Pancreas (tissue), 10 donors: ENCODE data around the gene AHRR. TPM values are rescaled to one million over a fixed set of nuclear protein-coding genes. Genes with fewer than 3 reads are reported as not detected.
A peak's percentile ranks its signal among the peaks of the same experiment; 100 is the strongest.

Source experiments
- ATAC-seq, 4 donors: fragments of 200-7000 bp; cut with Tn5 transposase; one replicate each; pipeline versions ENCODE4 v1.8.0 to v1.9.1; 2020; ENCODE audit warnings: mild to moderate bottlenecking in 4 of 4, moderate library complexity in 4 of 4
- DNase-seq, 6 donors: peaks; one replicate each; pipeline ENCODE4 v3.0.0-alpha.2; 2020
- FAIRE-seq: peaks from 2 replicates; lab custom pipeline; 2012; peaks lifted over from hg19 to GRCh38; lab: Jason Lieb, UNC
- H3K27ac ChIP-seq, 4 donors: fragments of 200-600 bp; sonication (generic); 1 replicate in 3 of 4; 2 replicates in 1 of 4; pipeline versions ENCODE4 v1.5.0 to v1.8.0; 2020
- H3K27me3 ChIP-seq, 4 donors: fragments of 200-600 bp; one replicate each; pipeline ENCODE4 v1.8.0; 2021
- H3K36me3 ChIP-seq, 3 donors: fragments of 200-600 bp; sonication (generic) in 1 of 3; one replicate each; pipeline versions ENCODE4 v1.5.0 to v1.8.0; 2020 to 2021
- H3K4me1 ChIP-seq, 3 donors: fragments of 200-600 bp; one replicate each; pipeline ENCODE4 v1.8.0; 2021
- H3K4me3 ChIP-seq, 4 donors: fragments of 200-600 bp; sonication (generic) in 2 of 4; one replicate each; pipeline versions ENCODE4 v1.5.0 to v1.8.0; 2020 to 2021
- H3K9me3 ChIP-seq, 4 donors: fragments of 200-600 bp; one replicate each; pipeline ENCODE4 v1.8.0; 2021
- WGBS, 2 donors: extraction: QIAGEN DNeasy Blood & Tissue Kit; methylation state at CpG; one replicate each; pipeline ENCODE4 v1.1.7; 2013; 5-methylcytosine and 5-hydroxymethylcytosine counted together
- intact Hi-C, 3 donors: fragments of 100-400 bp; cut with DNase I; formaldehyde crosslinking; loops; one replicate each; pipeline versions ENCODE4 v1.11.1 to v1.14.2; 2022
- polyA plus RNA-seq, 2 donors: library from polyadenylated mRNA; stranded (reverse); fragments of 200-250 nt; gene quantifications; one replicate each; pipeline ENCODE4 v1.2.3, GENCODE V29; 2013
- total RNA-seq, 6 donors: library from RNA; stranded (reverse); fragmentation: NEBNext Ultra II Directional in 4 of 6; extraction: Animal tissue kit (Norgen Biotek cat#: 25700) in 4 of 6; gene quantifications; one replicate each; pipeline versions ENCODE4 v1.2.1 to v1.2.4, GENCODE V29; 2021 to 2023
- TF ChIP-seq, protein P1 (sequence below), 4 donors: fragments of 200-600 bp; sonication (generic) in 3 of 4; IDR thresholded peaks; one replicate each; pipeline versions ENCODE4 v1.5.0 to v1.8.0; 2021; ENCODE audit warnings: antibody characterized with exemption in 4 of 4
- donor health status: healthy with polysubstance abuse.
- donor health status: DM: no; HTN: no; CAD: no; lungs with moderate emphysema.
- donor health status: DM: no; HTN: no; CAD: no.
- donor health status: control.
- donor health status: control.
- donor health status: Bipolar disorder and iron deficiency.
- donor health status: DM: yes; HTN: yes; CAD: no.
- donor health status: DM: no; HTN: no; CAD: no.
- donor health status: DM: no; HTN: no; CAD: no.
- donor health status: DM: yes; HTN: yes; CAD: no.

Gene AHRR
- total and polyA plus RNA-seq, 8 donors, result 0.34 to 1.7 (median 0.69) TPM

DNA sequence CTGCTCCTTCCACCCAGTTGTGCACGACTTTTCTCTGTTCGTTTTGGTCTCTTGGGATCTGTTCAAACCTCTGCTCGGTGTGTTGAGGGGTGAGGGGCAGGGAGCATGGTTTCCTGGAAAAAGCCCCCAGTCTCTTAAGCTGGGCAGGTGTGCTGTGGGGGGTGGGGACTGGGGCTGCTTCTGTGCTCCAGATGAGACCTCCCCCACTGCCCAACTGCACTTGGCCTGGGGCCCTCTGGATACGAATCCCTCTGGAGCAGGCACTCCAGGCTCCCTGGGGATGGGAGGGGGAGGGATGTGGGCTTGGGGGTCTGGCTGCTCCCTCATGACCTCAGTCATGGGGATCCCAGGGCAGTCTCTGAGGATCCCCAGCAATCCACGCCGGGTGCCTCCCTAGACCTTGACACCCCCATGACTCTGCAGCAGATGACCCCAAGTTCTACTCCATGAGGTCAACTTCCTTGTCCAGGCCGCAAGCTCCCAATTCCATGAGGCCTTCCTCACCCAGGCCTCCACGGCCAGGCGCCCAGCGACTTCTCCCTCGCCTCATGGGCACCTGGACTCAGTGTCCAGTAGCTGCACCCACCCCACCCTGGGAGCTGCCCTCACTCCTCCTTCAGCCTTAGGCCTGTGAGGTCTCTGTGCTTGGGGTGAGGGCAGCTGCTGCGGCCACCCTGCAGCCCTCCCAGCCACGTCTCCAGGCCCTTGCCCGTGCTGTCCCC lies 5.9 kb upstream of the AHRR start:
- Histone ChIP-seq H3K4me3 (no peak overlapping the region), H3K4me1 (peaks cover 0 to 2% (median 1%) of the 10 kb centered on the region in 3 donors), H3K27ac (no peak overlapping the region), H3K27me3 (peaks cover 0 to 6% (median 1%) of the 10 kb centered on the region in 4 donors), H3K36me3 (peaks cover 0 to 13% (median 5%) of the 10 kb centered on the region in 3 donors), H3K9me3 (no peaks in the 10 kb centered on the region)
- intact Hi-C loops, result no loop called here
- TF ChIP-seq, protein P1, sequence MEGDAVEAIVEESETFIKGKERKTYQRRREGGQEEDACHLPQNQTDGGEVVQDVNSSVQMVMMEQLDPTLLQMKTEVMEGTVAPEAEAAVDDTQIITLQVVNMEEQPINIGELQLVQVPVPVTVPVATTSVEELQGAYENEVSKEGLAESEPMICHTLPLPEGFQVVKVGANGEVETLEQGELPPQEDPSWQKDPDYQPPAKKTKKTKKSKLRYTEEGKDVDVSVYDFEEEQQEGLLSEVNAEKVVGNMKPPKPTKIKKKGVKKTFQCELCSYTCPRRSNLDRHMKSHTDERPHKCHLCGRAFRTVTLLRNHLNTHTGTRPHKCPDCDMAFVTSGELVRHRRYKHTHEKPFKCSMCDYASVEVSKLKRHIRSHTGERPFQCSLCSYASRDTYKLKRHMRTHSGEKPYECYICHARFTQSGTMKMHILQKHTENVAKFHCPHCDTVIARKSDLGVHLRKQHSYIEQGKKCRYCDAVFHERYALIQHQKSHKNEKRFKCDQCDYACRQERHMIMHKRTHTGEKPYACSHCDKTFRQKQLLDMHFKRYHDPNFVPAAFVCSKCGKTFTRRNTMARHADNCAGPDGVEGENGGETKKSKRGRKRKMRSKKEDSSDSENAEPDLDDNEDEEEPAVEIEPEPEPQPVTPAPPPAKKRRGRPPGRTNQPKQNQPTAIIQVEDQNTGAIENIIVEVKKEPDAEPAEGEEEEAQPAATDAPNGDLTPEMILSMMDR (IDR thresholded peaks at IDR 0.05), result no peak
- DNase-seq (no peak), FAIRE-seq (no peak), ATAC-seq (no peak)
- 85 to 88% methylated on average over 14 of the region's 14 CpGs for WGBS, 2 donors

- Histone ChIP-seq H3K27me3 (peaks cover 0 to 6% (median 2%) of the 10 kb centered on the region in 4 donors), H3K36me3 (peaks cover 0 to 13% (median 5%) of the 10 kb centered on the region in 3 donors), H3K27ac (no peak overlapping the region), H3K4me3 (no peak overlapping the region), H3K9me3 (no peaks in the 10 kb centered on the region), H3K4me1 (peaks cover 0 to 9% (median 8%) of the 10 kb centered on the region in 3 donors)
- intact Hi-C loops, result no loop called here
- TF ChIP-seq, protein P1 (IDR thresholded peaks at IDR 0.05), result no peak
- no peak for FAIRE-seq
- ATAC-seq, result no peak
- 92 to 93% methylated on average over 19 of the region's 19 CpGs for WGBS, 2 donors
- no peak for DNase-seq
These were observed 5.1 kb upstream of the AHRR start for GRCh38 chr5:316210-317085.

- DNase-seq (no peak), ATAC-seq (peak in 3 of 4 donors; percentile 17 to 41 (median 41)), FAIRE-seq (no peak)
- intact Hi-C loops, result no loop called here
- Histone ChIP-seq H3K4me3 (no peak overlapping the region), H3K4me1 (peaks cover 0 to 13% (median 13%) of the 10 kb centered on the region in 3 donors), H3K36me3 (peaks cover 0 to 13% (median 5%) of the 10 kb centered on the region in 3 donors), H3K27me3 (peaks cover 0 to 10% (median 3%) of the 10 kb centered on the region in 4 donors), H3K9me3 (no peaks in the 10 kb centered on the region), H3K27ac (no peak overlapping the region)
- TF ChIP-seq, protein P1 (IDR thresholded peaks at IDR 0.05), result no peak
- 71 to 83% methylated on average over 22 to 26 of the region's 26 CpGs for WGBS, 2 donors
These were observed 4.3 kb upstream of the AHRR start for GRCh38 chr5:317086-317811.

DNA sequence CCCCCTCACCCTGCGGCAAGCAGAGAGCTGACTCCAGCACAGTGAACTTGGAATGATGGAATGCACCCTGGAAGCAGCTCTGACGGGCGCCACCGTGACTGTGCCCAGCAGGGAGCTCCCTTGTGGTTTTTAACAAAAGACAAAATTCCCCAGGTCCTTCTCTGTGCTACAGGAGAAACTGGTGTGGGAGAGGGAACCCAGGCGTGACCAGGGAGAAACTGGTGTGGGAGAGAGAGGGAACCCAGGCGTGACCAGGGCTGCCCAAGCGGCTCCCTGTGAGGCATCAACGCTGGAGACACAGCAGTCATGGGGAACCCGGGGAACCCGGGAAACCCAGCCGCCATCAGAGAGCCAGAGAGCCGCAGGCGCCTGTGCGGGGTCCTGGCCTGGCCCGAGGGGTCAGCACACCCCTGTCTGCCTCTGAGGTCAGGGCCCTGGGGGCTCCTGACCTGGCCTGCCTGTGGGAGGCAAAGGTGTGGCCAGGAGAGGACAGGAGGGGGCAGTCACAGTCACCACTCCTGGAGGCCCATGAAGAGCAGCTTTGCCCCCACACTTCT lies 3.1 kb upstream of the AHRR start:
- TF ChIP-seq, protein P1 (IDR thresholded peaks at IDR 0.05), result no peak
- ATAC-seq, result no peak
- no peak for FAIRE-seq
- H3K4me1 ChIP-seq, result peaks cover 0 to 13% (median 13%) of the 10 kb centered on the region in 3 donors
- no peak overlapping the region for H3K4me3 ChIP-seq
- no peak overlapping the region for H3K27ac ChIP-seq
- WGBS, 2 donors, result 26 to 30% methylated on average over 15 of the region's 15 CpGs
- H3K9me3 ChIP-seq, result no peaks in the 10 kb centered on the region
- H3K27me3 ChIP-seq, result peaks cover 0 to 12% (median 3%) of the 10 kb centered on the region in 4 donors
- DNase-seq, result peak in 1 of 6 donors; percentile 61
- H3K36me3 ChIP-seq, result peaks cover 0 to 13% (median 5%) of the 10 kb centered on the region in 3 donors
- intact Hi-C loops, result no loop called here
